CD14-positive monocyte (primary cell): Measurements from ENCODE around the gene PRDM10. TPM values are rescaled to one million over a fixed set of nuclear protein-coding genes. Genes with fewer than 3 reads are reported as not detected.

ENCODE experiments used
- DNase-seq, 3 donors: peaks; one replicate each; pipeline ENCODE4 v3.0.0-alpha.2; 2011 to 2022
- H2AFZ ChIP-seq: 2 replicates; pipeline ENCODE4 v1.6.0; 2012; ENCODE audit warnings: mild to moderate bottlenecking, low read depth, low read length, inconsistent platforms; ENCODE audit not compliant: insufficient read depth, poor library complexity, severe bottlenecking
- H3K27ac ChIP-seq, 2 donors: 1 replicate in 1 of 2; 2 replicates in 1 of 2; pipeline ENCODE4 v1.5.1; 2012 to 2013; ENCODE audit warnings: low read length in 2 of 2, control low read depth in 1 of 2, inconsistent platforms in 1 of 2, low read depth in 1 of 2, mild to moderate bottlenecking in 1 of 2
- H3K27me3 ChIP-seq, 2 donors: one replicate each; pipeline versions ENCODE4 v1.6.0 to v1.6.1; 2011 to 2013; ENCODE audit warnings: low read length in 2 of 2; ENCODE audit not compliant: control insufficient read depth in 2 of 2, insufficient read depth in 2 of 2
- H3K36me3 ChIP-seq, 2 donors: replicated peaks in 1 of 2; 1 replicate in 1 of 2; 2 replicates in 1 of 2; pipeline versions ENCODE4 v1.5.1 to v1.6.1; 2012 to 2013; ENCODE audit warnings: low read length in 2 of 2, control low read depth in 1 of 2, inconsistent platforms in 1 of 2, mild to moderate bottlenecking in 1 of 2; ENCODE audit not compliant: insufficient read depth in 2 of 2, control insufficient read depth in 1 of 2
- H3K4me1 ChIP-seq, 2 donors: 1 replicate in 1 of 2; 2 replicates in 1 of 2; pipeline versions ENCODE4 v1.5.1 to v1.6.1; 2012 to 2013; ENCODE audit warnings: low read length in 2 of 2, control low read depth in 1 of 2, inconsistent platforms in 1 of 2, mild to moderate bottlenecking in 1 of 2, moderate library complexity in 1 of 2; ENCODE audit not compliant: insufficient read depth in 2 of 2, control insufficient read depth in 1 of 2
- H3K4me2 ChIP-seq: replicated peaks from 2 replicates; pipeline ENCODE3; 2012; ENCODE audit warnings: low read length, moderate library complexity, mild to moderate bottlenecking; ENCODE audit not compliant: poor library complexity, severe bottlenecking; ENCODE audit errors: extremely low read depth
- H3K4me3 ChIP-seq, 3 experiments: fragments of 200-600 bp in 1 of 3; sonication (generic) in 1 of 3; replicated peaks in 1 of 3; 1 replicate in 2 of 3; 2 replicates in 1 of 3; pipeline ENCODE4 v1.5.1; 2011 to 2013; ENCODE audit warnings: low read length in 3 of 3, mild to moderate bottlenecking in 3 of 3, control low read depth in 2 of 3, low read depth in 2 of 3, inconsistent platforms in 1 of 3, moderate library complexity in 1 of 3
- H3K79me2 ChIP-seq: 2 replicates; pipeline ENCODE4 v1.6.0; 2012; ENCODE audit warnings: mild to moderate bottlenecking, control low read depth, inconsistent platforms, low read length, moderate library complexity; ENCODE audit not compliant: insufficient read depth
- H3K9ac ChIP-seq: 2 replicates; pipeline ENCODE4 v1.6.0; 2017; ENCODE audit warnings: low read length, mild to moderate bottlenecking; ENCODE audit not compliant: insufficient read depth, poor library complexity, severe bottlenecking
- H3K9me3 ChIP-seq, 2 donors: replicated peaks in 1 of 2; 1 replicate in 1 of 2; 2 replicates in 1 of 2; pipeline versions ENCODE4 v1.5.1 to v1.6.1; 2012 to 2013; ENCODE audit warnings: low read length in 2 of 2, control low read depth in 1 of 2; ENCODE audit not compliant: control insufficient read depth in 1 of 2, insufficient read depth in 1 of 2
- H4K20me1 ChIP-seq: 2 replicates; pipeline ENCODE4 v1.6.0; 2012; ENCODE audit warnings: mild to moderate bottlenecking, low read length, control low read depth, moderate library complexity; ENCODE audit not compliant: insufficient read depth
- H3K27ac Mint-ChIP-seq, 7 donors: one replicate each; pipeline ENCODE4 v1.8.0; 2020; ENCODE audit warnings: mild to moderate bottlenecking in 7 of 7, mixed read lengths in 7 of 7, moderate library complexity in 6 of 7, inconsistent platforms in 2 of 7
- H3K27me3 Mint-ChIP-seq, 3 donors: one replicate each; pipeline ENCODE4 v1.8.0; 2021 to 2022; ENCODE audit warnings: low read depth in 3 of 3, mild to moderate bottlenecking in 3 of 3, mixed read lengths in 3 of 3, moderate library complexity in 3 of 3, inconsistent platforms in 1 of 3
- H3K36me3 Mint-ChIP-seq, 2 donors: one replicate each; pipeline ENCODE4 v1.8.0; 2020; ENCODE audit warnings: mixed read lengths in 2 of 2, inconsistent platforms in 1 of 2, mild to moderate bottlenecking in 1 of 2
- H3K4me1 Mint-ChIP-seq: one replicate; pipeline ENCODE4 v1.8.0; 2020; ENCODE audit warnings: mild to moderate bottlenecking, mixed read lengths
- H3K4me3 Mint-ChIP-seq, 2 donors: one replicate each; pipeline ENCODE4 v1.8.0; 2020; ENCODE audit warnings: mild to moderate bottlenecking in 2 of 2, mixed read lengths in 2 of 2, moderate library complexity in 1 of 2
- H3K9me3 Mint-ChIP-seq, 7 donors: one replicate each; pipeline ENCODE4 v1.8.0; 2020 to 2022; ENCODE audit warnings: mixed read lengths in 7 of 7, mild to moderate bottlenecking in 6 of 7, moderate library complexity in 6 of 7, inconsistent platforms in 2 of 7
- CTCF ChIP-seq: fragments of 200-600 bp; IDR thresholded peaks from one replicate; pipeline ENCODE4 v1.8.0; 2022; ENCODE audit warnings: antibody characterized with exemption, mild to moderate bottlenecking
- WGBS: methylation state at CpG from one replicate; pipeline ENCODE4 v1.1.5; 2013; ENCODE audit warnings: missing lambda C conversion rate; ENCODE audit not compliant: insufficient coverage; 5-methylcytosine and 5-hydroxymethylcytosine counted together
- intact Hi-C, 2 donors: fragments of 100-400 bp; cut with micrococcal nuclease; formaldehyde crosslinking; loops; one replicate each; pipeline versions ENCODE4 v1.15.0 to v1.15.1; 2023
- polyA plus RNA-seq, 3 donors: library from polyadenylated mRNA; depleted of rRNA in 1 of 3; unstranded in 2 of 3; stranded (reverse) in 1 of 3; fragments of 300-500 nt in 2 of 3; fragments of >200 nt in 1 of 3; fragmentation: Illumina TruSeq in 2 of 3; gene quantifications; 1 replicate in 2 of 3; 2 replicates in 1 of 3; pipeline ENCODE4 v1.2.3, GENCODE V29; 2012 to 2021

The PRDM10 gene
- polyA plus RNA-seq, 3 donors: 0.64 to 5.6 (median 1.1) TPM

- Histone ChIP-seq H3K27me3 (no peaks in the 10 kb centered on the region), H3K79me2 (no peaks in the 10 kb centered on the region), H4K20me1 (no peaks in the 10 kb centered on the region), H3K9me3 (no peaks in the 10 kb centered on the region), H3K4me2 (no peak overlapping the region), H3K9ac (no peak overlapping the region), H3K4me3 (no peak overlapping the region), H3K4me1 (no peaks in the 10 kb centered on the region), H3K36me3 (peaks cover 15 to 40% of the 10 kb centered on the region in 2 donors), H3K27ac (no peak overlapping the region), H2AFZ (no peak overlapping the region)
- 94% methylated on average over 4 of the region's 4 CpGs for WGBS
- intact Hi-C loops: no loop called here
- Mint-ChIP-seq H3K4me3 (no peak overlapping the region), H3K4me1 (no peaks in the 10 kb centered on the region), H3K27me3 (no peaks in the 10 kb centered on the region), H3K36me3 (peaks cover 57 to 62% of the 10 kb centered on the region in 2 donors), H3K9me3 (no peaks in the 10 kb centered on the region), H3K27ac (no peak overlapping the region)
- no peak for TF ChIP-seq CTCF
- no peak for DNase-seq
Measured at GRCh38 chr11:129939510-129939909, 63.1 kb downstream of the PRDM10 start.

- Mint-ChIP-seq H3K27ac (no peak overlapping the region), H3K36me3 (peaks cover 63% of the 10 kb centered on the region in 2 donors), H3K4me3 (no peak overlapping the region), H3K4me1 (no peaks in the 10 kb centered on the region), H3K27me3 (no peaks in the 10 kb centered on the region), H3K9me3 (no peaks in the 10 kb centered on the region)
- H3K4me3 ChIP-seq: no peak overlapping the region
- WGBS: 93% methylated on average over 5 of the region's 5 CpGs
- peaks cover 15 to 47% of the 10 kb centered on the region in 2 donors for H3K36me3 ChIP-seq
- DNase-seq: no peak
- no peak for TF ChIP-seq CTCF
- no peaks in the 10 kb centered on the region for H3K27me3 ChIP-seq
- no peaks in the 10 kb centered on the region for H4K20me1 ChIP-seq
- H3K4me2 ChIP-seq: no peak overlapping the region
- intact Hi-C loops: no loop called here
- H3K4me1 ChIP-seq: no peaks in the 10 kb centered on the region
- no peak overlapping the region for H3K9ac ChIP-seq
- H3K79me2 ChIP-seq: no peaks in the 10 kb centered on the region
- H3K9me3 ChIP-seq: no peaks in the 10 kb centered on the region
- H3K27ac ChIP-seq: no peak overlapping the region
- H2AFZ ChIP-seq: no peak overlapping the region
Measured at GRCh38 chr11:129938764-129939163, 63.9 kb downstream of the PRDM10 start.
